AG20443 (cell line): Measurements from ENCODE around the gene PLD5.
"Not testable (repeated sequence)": the region's sequence is repeated elsewhere in the genome, so short reads cannot be mapped to it uniquely, and the experiment has no call there.

Source experiments
- DNase-seq: peaks from one replicate; pipeline ENCODE4 v3.0.0; 2012; ENCODE audit warnings: low spot score, mixed read lengths

PLD5 gene

DNA sequence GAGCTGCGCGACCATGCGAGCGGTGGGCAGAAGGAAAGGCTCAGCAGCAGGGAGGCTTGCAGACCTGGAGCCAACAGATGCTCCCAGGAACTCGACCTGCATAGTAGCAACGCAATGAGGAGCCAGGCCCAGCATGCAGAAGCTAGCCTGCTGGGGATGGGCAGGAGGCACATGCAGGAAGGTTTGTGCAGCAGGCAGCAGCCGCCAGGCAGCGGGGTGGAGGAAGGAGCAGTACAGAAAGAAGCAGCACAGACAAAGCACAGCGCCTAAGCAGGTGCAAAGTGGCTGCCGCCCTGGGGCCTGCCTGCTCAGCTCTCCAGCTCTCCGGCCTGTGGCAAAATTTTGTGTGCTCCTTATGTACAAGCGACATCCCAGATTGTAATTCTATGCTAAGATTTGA, 312.1 kb downstream of the PLD5 start:
- DNase-seq: no peak

- DNase-seq: no peak
These were observed 313.1 kb downstream of the PLD5 start for GRCh38 chr1:242211254-242212022.

DNA sequence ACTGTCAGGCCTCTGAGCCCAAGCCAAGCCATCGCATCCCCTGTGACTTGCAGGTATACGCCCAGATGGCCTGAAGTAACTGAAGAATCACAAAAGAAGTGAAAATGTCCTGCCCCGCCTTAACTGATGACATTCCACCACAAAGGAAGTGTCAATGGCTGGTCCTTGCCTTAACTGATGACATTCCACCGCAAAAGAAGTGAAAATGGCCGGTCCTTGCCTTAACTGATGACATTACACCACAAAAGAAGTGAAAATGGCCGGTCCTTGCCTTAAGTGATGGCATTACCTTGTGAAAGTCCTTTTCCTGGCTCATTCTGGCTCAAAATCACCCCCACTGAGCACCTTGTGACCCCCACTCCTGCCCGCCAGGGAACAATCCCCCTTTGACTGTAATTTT, 314.2 kb downstream of the PLD5 start:
- DNase-seq: not testable (repeated sequence)

- no peak for DNase-seq
These were observed 315.4 kb downstream of the PLD5 start for GRCh38 chr1:242209063-242209462.

GRCh38 chr1:242208021-242208420, 316.5 kb downstream of the PLD5 start:
- DNase-seq: no peak

- DNase-seq: no peak
These were observed 317.5 kb downstream of the PLD5 start for GRCh38 chr1:242206994-242207393.

DNA sequence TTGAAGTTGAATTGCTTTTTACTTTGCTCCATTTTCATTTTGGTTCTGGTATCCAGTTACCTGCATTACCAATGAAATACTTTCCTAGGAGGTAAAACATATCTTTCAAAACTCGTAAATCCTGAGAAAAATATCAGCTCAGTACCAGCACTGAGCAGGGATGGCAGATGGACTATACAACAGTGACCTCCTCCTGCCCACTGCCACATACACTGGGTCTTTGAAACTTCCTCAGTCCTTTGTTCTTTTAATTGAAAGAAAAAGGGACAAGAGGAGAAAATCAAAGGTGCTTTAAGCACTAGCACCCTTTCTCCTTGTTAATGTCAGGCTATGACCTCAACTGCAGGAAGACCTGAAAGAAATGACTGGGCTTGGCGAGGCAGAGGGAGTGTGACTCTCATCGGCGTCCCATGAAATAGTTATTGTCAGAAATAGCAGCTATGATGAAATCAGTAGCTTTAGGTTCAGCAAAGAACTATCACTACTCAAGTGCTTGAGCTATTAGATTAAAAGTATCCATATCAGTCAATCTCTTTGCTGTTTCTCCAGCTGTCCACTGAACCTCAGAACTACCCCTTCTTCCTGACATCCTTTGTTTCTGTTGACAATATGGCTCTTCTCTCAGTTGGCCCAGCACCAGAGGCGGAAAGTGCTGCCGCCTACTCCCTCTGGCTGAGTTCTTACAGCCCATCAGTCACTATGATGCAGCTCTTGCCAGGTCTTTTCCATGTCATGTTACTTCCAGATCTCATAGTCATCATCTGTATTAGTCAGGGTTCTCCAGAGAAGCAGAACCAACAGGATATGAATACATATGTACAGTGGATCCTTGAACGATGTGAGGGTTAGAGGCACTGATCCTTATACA, 318.6 kb downstream of the PLD5 start:
- peak; percentile 27 for DNase-seq

GRCh38 chr1:242203262-242203661, 321.2 kb downstream of the PLD5 start:
- no peak for DNase-seq

DNA sequence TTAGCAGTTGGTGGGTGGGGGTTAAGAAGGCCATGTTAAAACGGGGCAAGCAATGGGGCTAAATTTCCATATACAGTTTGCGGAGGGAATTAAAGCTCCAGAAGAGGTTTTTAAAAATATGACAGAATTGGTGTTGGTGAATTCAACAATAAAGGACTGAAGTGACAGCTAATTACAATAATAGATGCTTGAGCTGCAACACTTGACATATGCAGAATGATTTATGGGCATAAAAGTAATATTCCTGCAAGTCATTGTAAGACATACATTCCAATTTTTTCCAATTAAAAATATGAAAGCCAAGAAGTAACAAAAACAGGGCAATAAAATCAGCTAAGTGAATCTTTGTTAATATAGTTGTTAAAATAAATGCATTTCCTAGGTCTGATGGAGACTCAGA, 323.4 kb downstream of the PLD5 start:
- DNase-seq: no peak

GRCh38 chr1:242199776-242200458, 324.6 kb downstream of the PLD5 start:
- no peak for DNase-seq

DNA sequence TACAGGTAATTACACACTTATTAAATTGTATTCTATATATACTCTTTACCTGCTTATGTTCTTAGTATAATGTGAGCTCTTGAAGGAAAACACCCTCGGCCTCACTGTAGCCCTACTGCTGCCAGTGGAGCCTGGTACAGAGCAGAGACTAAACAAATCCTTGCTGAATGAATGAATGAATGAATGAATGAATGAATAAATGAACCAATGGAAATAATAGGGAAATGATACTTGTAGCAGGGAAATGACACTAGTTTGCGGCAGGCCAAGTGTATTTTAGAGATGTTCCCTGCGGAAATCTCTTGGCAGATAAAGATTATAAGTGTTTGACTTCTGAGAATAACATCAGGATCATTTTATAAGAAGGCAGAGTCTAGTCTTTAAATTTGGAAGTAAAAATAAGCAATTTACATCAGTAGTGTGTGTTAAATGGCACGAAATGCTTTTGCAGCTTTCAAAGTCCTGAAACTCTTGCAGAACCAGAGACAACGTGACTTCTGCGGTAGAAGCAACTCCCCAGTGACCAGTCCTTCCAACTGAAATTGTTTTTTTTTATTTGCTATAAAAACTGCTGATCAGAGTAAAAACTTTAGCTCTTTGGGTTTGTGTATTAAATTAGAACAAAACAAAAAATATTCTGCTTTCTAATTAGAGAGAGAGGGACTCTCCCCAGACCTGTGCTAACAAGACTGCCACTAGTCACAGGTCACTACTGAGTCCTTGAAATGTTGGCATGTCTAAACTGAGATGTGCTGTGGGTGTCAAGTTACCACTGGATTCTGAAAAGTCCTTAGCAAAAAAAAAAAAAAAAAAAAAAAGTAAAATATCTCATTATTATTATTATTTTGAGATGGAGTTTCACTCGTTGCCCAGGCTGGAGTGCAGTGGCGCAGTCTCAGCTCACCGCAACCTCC, 326.3 kb downstream of the PLD5 start:
- no peak for DNase-seq

- no peak for DNase-seq
These were observed 327.6 kb downstream of the PLD5 start for GRCh38 chr1:242196914-242197313.

DNA sequence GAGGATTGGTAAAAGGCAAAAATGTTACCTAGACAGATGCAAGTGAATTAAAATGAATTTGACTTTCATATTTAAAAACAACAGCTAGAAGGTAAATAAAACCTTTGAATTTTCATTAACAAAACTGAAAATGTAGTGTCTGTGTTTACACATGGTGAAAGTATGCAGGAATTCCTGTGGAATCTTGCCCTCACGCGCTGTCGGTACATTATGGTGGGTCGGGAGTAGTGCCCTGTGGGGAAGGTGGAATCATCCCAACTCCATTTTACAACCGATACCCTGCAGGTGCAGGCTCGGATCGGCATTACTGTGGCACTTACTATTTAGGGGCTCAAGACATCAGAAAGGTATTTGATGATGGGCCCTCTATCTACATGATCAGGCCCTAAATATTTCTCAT, 328.4 kb downstream of the PLD5 start:
- no peak for DNase-seq

DNA sequence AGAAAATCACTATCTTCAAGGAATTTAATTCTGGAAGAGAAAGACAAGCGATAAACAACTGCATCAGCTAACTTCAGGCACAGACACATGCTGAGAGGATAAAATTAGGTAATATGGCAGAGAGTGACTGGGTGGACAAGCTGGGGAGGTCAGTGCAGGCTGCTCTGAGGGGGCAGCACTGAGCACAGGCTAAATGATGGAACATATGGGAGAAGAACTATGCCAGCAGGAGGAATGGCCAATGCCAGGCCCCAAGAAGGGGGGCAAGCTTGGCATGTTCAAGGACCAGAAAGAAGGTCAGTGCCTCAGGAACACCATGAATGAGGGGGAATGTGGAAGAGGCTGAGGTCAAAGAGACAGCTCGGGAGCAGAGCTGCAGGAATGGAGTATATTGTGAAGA, 334.9 kb downstream of the PLD5 start:
- DNase-seq: no peak

DNA sequence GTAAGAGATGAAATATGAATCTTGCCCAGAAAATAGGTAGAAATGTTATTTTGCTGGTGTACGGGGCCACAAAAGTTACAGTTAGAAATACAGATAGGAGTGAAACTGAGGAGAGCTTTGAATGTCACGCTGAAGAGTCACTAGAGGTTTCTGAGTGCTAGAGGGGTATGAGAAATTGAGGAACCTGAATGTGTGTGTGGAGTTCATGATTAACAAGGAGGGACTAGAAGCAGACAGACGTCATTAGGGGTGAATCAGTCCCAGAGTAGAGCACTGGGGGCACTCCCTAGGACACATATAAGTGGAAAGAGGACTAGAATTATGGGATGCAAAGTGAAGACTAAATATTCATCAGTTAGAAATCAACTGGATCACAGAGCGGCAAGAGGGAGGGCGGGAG, 336.7 kb downstream of the PLD5 start:
- no peak for DNase-seq

GRCh38 chr1:242187171-242187570, 337.3 kb downstream of the PLD5 start:
- DNase-seq: no peak

GRCh38 chr1:242185731-242186130, 338.8 kb downstream of the PLD5 start:
- DNase-seq: no peak

- no peak for DNase-seq
These were observed 339.5 kb downstream of the PLD5 start for GRCh38 chr1:242184955-242185354.

DNA sequence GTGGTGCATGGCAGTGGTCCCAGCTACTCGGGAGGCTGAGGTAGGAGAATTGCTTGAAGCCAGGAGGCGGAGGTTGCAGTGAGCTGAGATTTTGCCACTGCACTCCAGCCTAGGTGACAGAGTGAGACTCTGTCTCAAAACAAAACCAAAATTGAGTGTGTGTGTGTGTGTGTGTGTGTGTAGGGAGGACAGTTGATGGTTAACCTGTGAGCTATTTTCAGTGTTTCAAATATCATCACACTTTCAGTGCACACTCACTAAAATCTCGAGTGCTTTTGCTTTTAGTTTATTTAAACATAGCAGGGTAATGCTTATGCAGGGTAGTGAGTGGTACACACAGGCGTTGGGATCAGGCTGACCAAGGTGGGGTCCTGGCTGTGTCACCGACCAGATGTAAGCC, 344.7 kb downstream of the PLD5 start:
- not testable (repeated sequence) for DNase-seq

- no peak for DNase-seq
These were observed 345.4 kb downstream of the PLD5 start for GRCh38 chr1:242178924-242179708.

GRCh38 chr1:242178436-242178835, 346.1 kb downstream of the PLD5 start:
- no peak for DNase-seq
